ENCODE data around the gene PRKN.

The PRKN gene

GRCh38 chr6:161740486-161740885, 987.1 kb downstream of the PRKN start:
- ATAC-seq = no peak
- TF ChIP-seq TCF4 (CRISPR knock-in tag; IDR thresholded peaks at IDR 0.05; ENCODE audit: borderline replicate concordance) (no peak), ZFP3 (CRISPR knock-in tag; IDR thresholded peaks at IDR 0.05) (no peak), SNAI2 (CRISPR knock-in tag; IDR thresholded peaks at IDR 0.05) (no peak), ESRRG (CRISPR knock-in tag; IDR thresholded peaks at IDR 0.05) (no peak), CSRNP3 (CRISPR knock-in tag; IDR thresholded peaks at IDR 0.05) (no peak), TSHZ2 (CRISPR knock-in tag; IDR thresholded peaks at IDR 0.05) (no peak), ZNF70 (CRISPR knock-in tag; IDR thresholded peaks at IDR 0.05) (no peak)

- no peak for TF ChIP-seq OSR1 (CRISPR knock-in tag; IDR thresholded peaks at IDR 0.05)
- TF ChIP-seq ZFP30 (CRISPR knock-in tag; IDR thresholded peaks at IDR 0.05) = no peak
- TF ChIP-seq GLIS3 (CRISPR knock-in tag; IDR thresholded peaks at IDR 0.05) = no peak
- no peak for TF ChIP-seq CREB5 (CRISPR knock-in tag; IDR thresholded peaks at IDR 0.05; ENCODE audit: low read depth)
- no peak for TF ChIP-seq RARB (CRISPR knock-in tag; IDR thresholded peaks at IDR 0.05)
- no peak for TF ChIP-seq TSHZ2 (CRISPR knock-in tag; IDR thresholded peaks at IDR 0.05)
- no peak for TF ChIP-seq TOX (CRISPR knock-in tag; IDR thresholded peaks at IDR 0.05; ENCODE audit: borderline replicate concordance)
- ATAC-seq = no peak
Observed at GRCh38 chr6:161736781-161737292, 990.7 kb downstream of the PRKN start.

- ATAC-seq = no peak
Observed at GRCh38 chr6:161736326-161736725, 991.2 kb downstream of the PRKN start.

More at GRCh38 chr6:161736326-161736725, 991.2 kb downstream of the PRKN start:
- TF ChIP-seq CSRNP3 (CRISPR knock-in tag; IDR thresholded peaks at IDR 0.05) (no peak), TOX (CRISPR knock-in tag; IDR thresholded peaks at IDR 0.05; ENCODE audit: borderline replicate concordance) (no peak), ZNF8 (CRISPR knock-in tag; IDR thresholded peaks at IDR 0.05) (no peak), ZNF565 (CRISPR knock-in tag; conservative IDR thresholded peaks at IDR 0.05; ENCODE audit: low read depth) (no peak), GLIS3 (CRISPR knock-in tag; IDR thresholded peaks at IDR 0.05) (no peak), ZNF70 (CRISPR knock-in tag; IDR thresholded peaks at IDR 0.05) (no peak), BACH2 (CRISPR knock-in tag; IDR thresholded peaks at IDR 0.05; ENCODE audit: borderline replicate concordance) (no peak), PATZ1 (CRISPR knock-in tag; IDR thresholded peaks at IDR 0.05; ENCODE audit: borderline replicate concordance) (no peak), POU6F1 (CRISPR knock-in tag; IDR thresholded peaks at IDR 0.05; ENCODE audit: borderline replicate concordance, low read depth) (no peak)

Measured in SK-N-SH treated with all-trans-retinoic acid at 6 μM for 48 hours (cell line).